Measurements from ENCODE around the gene CCDC194.

DNA sequence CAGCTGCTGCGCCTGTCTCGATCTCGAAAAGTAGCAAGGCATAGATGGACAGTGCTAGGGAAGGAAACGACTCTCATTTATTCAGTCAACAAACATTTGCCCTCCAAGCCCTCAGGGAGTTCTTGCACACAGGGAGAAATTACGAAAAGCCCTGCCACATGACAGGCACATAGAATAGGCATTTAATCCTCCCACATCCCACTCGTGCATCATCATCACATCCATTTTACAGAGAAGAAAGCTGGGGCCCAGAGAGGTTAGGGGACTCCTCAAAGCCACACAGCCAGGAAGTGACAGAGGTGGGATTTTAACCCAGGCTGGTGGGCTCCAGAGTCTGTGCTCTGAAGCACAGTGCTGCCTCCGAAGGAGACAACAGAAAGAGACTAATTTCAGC lies 42.9 kb upstream of the CCDC194 start:
- TF ChIP-seq, protein P1, sequence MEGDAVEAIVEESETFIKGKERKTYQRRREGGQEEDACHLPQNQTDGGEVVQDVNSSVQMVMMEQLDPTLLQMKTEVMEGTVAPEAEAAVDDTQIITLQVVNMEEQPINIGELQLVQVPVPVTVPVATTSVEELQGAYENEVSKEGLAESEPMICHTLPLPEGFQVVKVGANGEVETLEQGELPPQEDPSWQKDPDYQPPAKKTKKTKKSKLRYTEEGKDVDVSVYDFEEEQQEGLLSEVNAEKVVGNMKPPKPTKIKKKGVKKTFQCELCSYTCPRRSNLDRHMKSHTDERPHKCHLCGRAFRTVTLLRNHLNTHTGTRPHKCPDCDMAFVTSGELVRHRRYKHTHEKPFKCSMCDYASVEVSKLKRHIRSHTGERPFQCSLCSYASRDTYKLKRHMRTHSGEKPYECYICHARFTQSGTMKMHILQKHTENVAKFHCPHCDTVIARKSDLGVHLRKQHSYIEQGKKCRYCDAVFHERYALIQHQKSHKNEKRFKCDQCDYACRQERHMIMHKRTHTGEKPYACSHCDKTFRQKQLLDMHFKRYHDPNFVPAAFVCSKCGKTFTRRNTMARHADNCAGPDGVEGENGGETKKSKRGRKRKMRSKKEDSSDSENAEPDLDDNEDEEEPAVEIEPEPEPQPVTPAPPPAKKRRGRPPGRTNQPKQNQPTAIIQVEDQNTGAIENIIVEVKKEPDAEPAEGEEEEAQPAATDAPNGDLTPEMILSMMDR (IDR thresholded peaks at IDR 0.05), result no peak
- no peak for TF ChIP-seq POLR2A (IDR thresholded peaks at IDR 0.05)

Data from right lobe of liver (tissue), 4 donors.